Ovary (tissue), 3 donors: ENCODE measurements around the gene PKN1.

ENCODE experiments used
- CTCF ChIP-seq, 3 donors: fragments of 450-650 bp in 2 of 3; fragments of 200-600 bp in 1 of 3; IDR thresholded peaks; one replicate each; pipeline versions ENCODE4 v1.5.1 to v1.8.0; 2016 to 2022; ENCODE audit warnings: antibody characterized with exemption in 3 of 3, mild to moderate bottlenecking in 1 of 3
- EP300 ChIP-seq: sonication (generic); formaldehyde crosslinking; IDR thresholded peaks from one replicate; pipeline ENCODE4 v1.6.1; 2017; ENCODE audit warnings: antibody characterized with exemption
- POLR2A ChIP-seq: fragments of 450-650 bp; IDR thresholded peaks from one replicate; pipeline ENCODE4 v1.6.1; 2017; ENCODE audit warnings: antibody characterized with exemption, mild to moderate bottlenecking, moderate library complexity
- donor health status: DM: no; HTN: no; CAD: no.

- TF ChIP-seq POLR2A (no peak), CTCF (IDR thresholded peaks at IDR 0.05) (no peak), EP300 (no peak)
These were observed 40.2 kb downstream of the PKN1 start for GRCh38 chr19:14473073-14473977.
